Measurements from ENCODE around the gene CNRIP1. TPM values are rescaled to one million over a fixed set of nuclear protein-coding genes. Genes with fewer than 3 reads are reported as not detected.

Gene CNRIP1
- total and polyA plus RNA-seq, 3 donors from 2014 or later, result 5.8 to 10.5 (median 9.2) TPM

GRCh38 chr2:68294913-68295312 lies 24.8 kb downstream of the CNRIP1 start:
- DNase-seq, result no peak
- Histone ChIP-seq H3K36me3 (ENCODE audit: low read depth, missing control alignments) (no peaks in the 10 kb centered on the region), H3K4me1 (no peaks in the 10 kb centered on the region), H3K27me3 (no peaks in the 10 kb centered on the region), H3K9me3 (no peaks in the 10 kb centered on the region), H3K4me3 (no peak overlapping the region), H3K27ac (no peak overlapping the region)
- 30 to 60% methylated on average over 2 of the region's 2 CpGs for WGBS, 2 donors
- intact Hi-C loops (cut with DNase I; ENCODE audit: low total_unique reads), result no loop called here
- TF ChIP-seq POLR2A (IDR thresholded peaks at IDR 0.05) (no peak), CTCF (IDR thresholded peaks at IDR 0.05) (no peak)

GRCh38 chr2:68294187-68294586 lies 25.6 kb downstream of the CNRIP1 start:
- no peak for DNase-seq
- 92 to 94% methylated on average over 3 of the region's 3 CpGs for WGBS, 2 donors
- no peaks in the 10 kb centered on the region for H3K4me1 ChIP-seq
- H3K36me3 ChIP-seq (ENCODE audit: low read depth, missing control alignments), result no peaks in the 10 kb centered on the region
- TF ChIP-seq POLR2A (IDR thresholded peaks at IDR 0.05), result no peak
- peak in 2 of 3 experiments; percentile 4 to 11 for TF ChIP-seq CTCF (IDR thresholded peaks at IDR 0.05)
- intact Hi-C loops (cut with DNase I; ENCODE audit: low total_unique reads), result no loop called here
- no peak overlapping the region for H3K27ac ChIP-seq
- no peak overlapping the region for H3K4me3 ChIP-seq
- no peaks in the 10 kb centered on the region for H3K9me3 ChIP-seq
- H3K27me3 ChIP-seq, result no peaks in the 10 kb centered on the region

GRCh38 chr2:68293755-68294154 lies 26.0 kb downstream of the CNRIP1 start:
- 82 to 87% methylated on average over 6 of the region's 6 CpGs for WGBS, 2 donors

GRCh38 chr2:68293024-68293423 lies 26.7 kb downstream of the CNRIP1 start:
- no peaks in the 10 kb centered on the region for H3K36me3 ChIP-seq (ENCODE audit: low read depth, missing control alignments)

More at GRCh38 chr2:68293755-68294154, 26.0 kb downstream of the CNRIP1 start:
- no peaks in the 10 kb centered on the region for H3K4me1 ChIP-seq
- no peaks in the 10 kb centered on the region for H3K36me3 ChIP-seq (ENCODE audit: low read depth, missing control alignments)
- H3K4me3 ChIP-seq, result no peak overlapping the region
- no peaks in the 10 kb centered on the region for H3K9me3 ChIP-seq
- no peak for TF ChIP-seq CTCF (IDR thresholded peaks at IDR 0.05)
- no peak for TF ChIP-seq POLR2A (IDR thresholded peaks at IDR 0.05)
- no peaks in the 10 kb centered on the region for H3K27me3 ChIP-seq
- no peak for DNase-seq
- intact Hi-C loops (cut with DNase I; ENCODE audit: low total_unique reads), result no loop called here
- H3K27ac ChIP-seq, result no peak overlapping the region

More at GRCh38 chr2:68293024-68293423, 26.7 kb downstream of the CNRIP1 start:
- Histone ChIP-seq H3K27ac (no peak overlapping the region), H3K4me1 (no peaks in the 10 kb centered on the region), H3K9me3 (no peaks in the 10 kb centered on the region), H3K27me3 (no peaks in the 10 kb centered on the region), H3K4me3 (no peak overlapping the region)
- TF ChIP-seq POLR2A (IDR thresholded peaks at IDR 0.05) (no peak), CTCF (IDR thresholded peaks at IDR 0.05) (no peak)
- intact Hi-C loops (cut with DNase I; ENCODE audit: low total_unique reads), result no loop called here
- WGBS, 2 donors, result 84 to 89% methylated on average over 4 of the region's 4 CpGs
- no peak for DNase-seq
